GM12878 (cell line): ENCODE results near the gene STK32B. TPM values are rescaled to one million over a fixed set of nuclear protein-coding genes. Genes with fewer than 3 reads are reported as not detected.

Experiments used
- ATAC-seq: fragments of 200-7000 bp; cut with Tn5 transposase; 3 replicates; pipeline ENCODE4 v1.9.1; 2020; ENCODE audit warnings: mild to moderate bottlenecking, moderate library complexity
- BruUV-seq: library from RNA; stranded (reverse); fragments of 400-500 nt; replicated peaks from 2 replicates; lab custom pipeline; 2021; lab: Mats Ljungman, UMichigan
- CTCF ChIA-PET: fragments of 300-600 bp; sonication (Branson Sonifier 250); formaldehyde crosslinking; extraction: SDS; loops from one replicate; lab custom pipeline; 2021; ENCODE audit warnings: inconsistent platforms; lab: Yijun Ruan, JAX
- POLR2A ChIA-PET: fragments of 350-600 bp; formaldehyde crosslinking; extraction: SDS; loops from one replicate; lab custom pipeline; 2021; ENCODE audit warnings: inconsistent platforms; lab: Charles Lee
- RAD21 ChIA-PET: fragments of 300-600 bp; sonication (Branson Sonifier 250); formaldehyde crosslinking; loops from one replicate; lab custom pipeline; 2023; ENCODE audit warnings: antibody characterized with exemption; ENCODE audit not compliant: unreplicated experiment; lab: Charles Lee
- SMC1A ChIA-PET: fragments of 300-600 bp; sonication (Branson Sonifier 250); formaldehyde crosslinking; loops from one replicate; lab custom pipeline; 2023; ENCODE audit not compliant: unreplicated experiment, uncharacterized antibody; lab: Charles Lee
- DNase-seq: peaks from one replicate; pipeline ENCODE4 v3.0.0-alpha.2; 2011; ENCODE audit warnings: low read depth, low spot score
- FAIRE-seq: peaks from 3 replicates; lab custom pipeline; 2011; peaks lifted over from hg19 to GRCh38; lab: Jason Lieb, UNC
- H2AFZ ChIP-seq: 2 replicates; pipeline ENCODE4 v1.6.0; 2011; ENCODE audit warnings: low read depth, low read length, control low read depth; ENCODE audit not compliant: control insufficient read depth
- H3K27ac ChIP-seq: 2 replicates; pipeline ENCODE4 v1.5.1; 2011; ENCODE audit warnings: control low read depth; ENCODE audit not compliant: control insufficient read depth, insufficient read depth
- H3K27me3 ChIP-seq, 2 experiments: replicated peaks in 1 of 2; 2 replicates each; pipeline versions ENCODE4 v1.6.0 to v1.6.1; 2011; ENCODE audit warnings: low read length in 1 of 2; ENCODE audit not compliant: control insufficient read depth in 2 of 2, insufficient read depth in 2 of 2
- H3K36me3 ChIP-seq, 2 experiments: 2 replicates each; pipeline ENCODE4 v1.5.1; 2011; ENCODE audit warnings: low read length in 1 of 2; ENCODE audit not compliant: control insufficient read depth in 2 of 2, insufficient read depth in 2 of 2
- H3K4me1 ChIP-seq: 2 replicates; pipeline ENCODE4 v1.6.1; 2011; ENCODE audit warnings: mild to moderate bottlenecking, low read length, moderate library complexity, mixed read lengths; ENCODE audit not compliant: control insufficient read depth, insufficient read depth
- H3K4me2 ChIP-seq: 2 replicates; pipeline ENCODE4 v1.6.0; 2011; ENCODE audit warnings: control low read depth; ENCODE audit not compliant: control insufficient read depth, insufficient read depth
- H3K4me3 ChIP-seq: fragments of 200-600 bp; sonication (generic); 2 replicates; pipeline ENCODE4 v1.5.1; 2016
- H3K79me2 ChIP-seq: 2 replicates; pipeline ENCODE4 v1.6.0; 2011; ENCODE audit warnings: low read length; ENCODE audit not compliant: control insufficient read depth, insufficient read depth
- H3K9ac ChIP-seq: 2 replicates; pipeline ENCODE4 v1.8.0; 2011; ENCODE audit warnings: low read length, control low read depth, mixed read lengths; ENCODE audit not compliant: control insufficient read depth, insufficient read depth
- H3K9me3 ChIP-seq: replicated peaks from 3 replicates; pipeline ENCODE4 v1.5.1; 2011; ENCODE audit warnings: mild to moderate bottlenecking, low read length; ENCODE audit not compliant: control insufficient read depth, insufficient read depth
- H4K20me1 ChIP-seq: 2 replicates; pipeline ENCODE4 v1.6.0; 2011; ENCODE audit not compliant: control insufficient read depth, insufficient read depth
- CUX1 ChIP-seq: IDR thresholded peaks from 2 replicates; pipeline ENCODE4 v1.6.1; 2012; ENCODE audit warnings: improper control_type of control experiment, low read depth, low read length; ENCODE audit not compliant: insufficient replicate concordance
- IKZF1 ChIP-seq: fragments of 450-650 bp; conservative IDR thresholded peaks from 2 replicates; pipeline ENCODE4 v1.6.1; 2017; ENCODE audit warnings: antibody characterized with exemption, mild to moderate bottlenecking
- KDM1A ChIP-seq: fragments of 200-600 bp; sonication (generic); IDR thresholded peaks from 2 replicates; pipeline ENCODE4 v1.6.1; 2016; ENCODE audit warnings: borderline replicate concordance
- NFYB ChIP-seq: IDR thresholded peaks from 2 replicates; pipeline ENCODE4 v1.6.1; 2011; ENCODE audit warnings: low read depth, mild to moderate bottlenecking, low read length, improper control_type of control experiment, moderate library complexity; ENCODE audit not compliant: insufficient read depth
- POLR2A ChIP-seq: IDR thresholded peaks from 2 replicates; pipeline ENCODE4 v1.6.1; 2011; ENCODE audit warnings: low read depth, mild to moderate bottlenecking, low read length
- STAT1 ChIP-seq: fragments of 450-650 bp; conservative IDR thresholded peaks from 2 replicates; pipeline ENCODE4 v1.6.1; 2014; ENCODE audit warnings: antibody characterized with exemption, mild to moderate bottlenecking
- SUZ12 ChIP-seq: fragments of 200-600 bp; sonication (generic); IDR thresholded peaks from one replicate; pipeline ENCODE4 v1.6.1; 2018; ENCODE audit warnings: antibody characterized with exemption, mild to moderate bottlenecking; ENCODE audit not compliant: unreplicated experiment
- WRNIP1 ChIP-seq: IDR thresholded peaks from 2 replicates; pipeline ENCODE4 v1.6.1; 2011; ENCODE audit warnings: low read depth, low read length, improper control_type of control experiment, borderline replicate concordance
- WGBS: methylation state at CpG from one replicate; pipeline ENCODE4 v1.1.6; 2016; ENCODE audit warnings: low lambda C conversion rate; ENCODE audit not compliant: insufficient replicate concordance, insufficient coverage; ENCODE audit errors: missing lambda C conversion rate; 5-methylcytosine and 5-hydroxymethylcytosine counted together
- in situ Hi-C: fragments of 300-500 bp; cut with MboI; formaldehyde crosslinking; loops from 9 replicates; pipeline ENCODE4 v1.14.3; 2018; ENCODE audit warnings: mixed read lengths
- intact Hi-C: fragments of 100-400 bp; cut with micrococcal nuclease; formaldehyde crosslinking; loops from one replicate; pipeline ENCODE4 v1.14.2; 2022; ENCODE audit not compliant: unreplicated experiment
- polyA plus RNA-seq, 11 experiments: library from polyadenylated mRNA; depleted of rRNA in 4 of 11; unstranded in 6 of 11; stranded (reverse) in 5 of 11; fragments of >200 nt; fragmentation: Nextera tagmentation in 4 of 11; fragmentation: Illumina TruSeq in 1 of 11; extraction: Ambion mirVana in 4 of 11; extraction: Trizol in 1 of 11; gene quantifications; 1 replicate in 1 of 11; 2 replicates in 10 of 11; pipeline versions ENCODE4 v1.2.1 to v1.2.3, GENCODE V29; 2011 to 2016; ENCODE audit warnings: inconsistent platforms in 2 of 11, missing spikeins in 2 of 11, low read depth in 1 of 11
- total RNA-seq, 4 experiments: library from RNA; depleted of rRNA in 3 of 4; stranded (reverse); fragments of >200 nt in 3 of 4; fragmentation: Illumina TruSeq in 1 of 4; extraction: Trizol in 1 of 4; gene quantifications; 2 replicates each; pipeline versions ENCODE4 v1.2.1 to v1.2.3, GENCODE V29; 2013 to 2021

The STK32B gene
- total and polyA plus RNA-seq, 10 of the 15 experiments (the other 5 are each of a cell fraction or from before 2014, with no cell fraction given), result 0.04 to 0.12 (median 0.08) TPM; not detected in 7

GRCh38 chr4:5019274-5019673 is 32.0 kb upstream of the STK32B start, which contains the start of gene CYTL1:
Gene CYTL1, minus strand, starts transcription at chr4:5019458. Its CDS starts 13 bp downstream, at chr4:5019445.
- Histone ChIP-seq H3K9me3 (no peaks in the 10 kb centered on the region), H2AFZ (no peak within 1 kb of the TSS), H3K4me2 (no peak within 1 kb of the TSS), H3K9ac (no peak within 1 kb of the TSS), H4K20me1 (no peaks in the 10 kb centered on the region), H3K27me3 (peaks cover 0 to 6% of the 10 kb centered on the region in 2 experiments; a peak in 1 of 4 replicates), H3K79me2 (no peaks in the 10 kb centered on the region), H3K4me3 (no peak within 1 kb of the TSS), H3K27ac (no peak within 1 kb of the TSS), H3K4me1 (no peaks in the 10 kb centered on the region), H3K36me3 (no peaks in the 10 kb centered on the region)
- intact Hi-C loops (no loop called here), in situ Hi-C loops (no loop called here)
- POLR2A ChIA-PET, result no interaction called here
- SMC1A ChIA-PET, result no interaction called here
- WGBS, result 25% methylated on average over 18 of the region's 28 CpGs
- TF ChIP-seq STAT1 (no peak), SUZ12 (no peak), IKZF1 (no peak), KDM1A (no peak), CUX1 (no peak), NFYB (no peak), WRNIP1 (no peak), POLR2A (no peak)
- DNase-seq, result no peak
- BruUV-seq, result no TSS peak
- CTCF ChIA-PET, result no interaction called here
- FAIRE-seq, result no peak
- ATAC-seq, result no peak
- RAD21 ChIA-PET, result no interaction called here
